GM18508 (cell line): ENCODE results near the gene HOOK1.
"Not testable (repeated sequence)": the region's sequence is repeated elsewhere in the genome, so short reads cannot be mapped to it uniquely, and the experiment has no call there.

Source experiments
- ATAC-seq: cut with Tn5 transposase; IDR thresholded peaks from one replicate; pipeline ENCODE4 v1.9.1; 2021; ENCODE audit warnings: moderate number of reproducible peaks; ENCODE audit not compliant: insufficient read depth, unreplicated experiment

The HOOK1 gene

DNA sequence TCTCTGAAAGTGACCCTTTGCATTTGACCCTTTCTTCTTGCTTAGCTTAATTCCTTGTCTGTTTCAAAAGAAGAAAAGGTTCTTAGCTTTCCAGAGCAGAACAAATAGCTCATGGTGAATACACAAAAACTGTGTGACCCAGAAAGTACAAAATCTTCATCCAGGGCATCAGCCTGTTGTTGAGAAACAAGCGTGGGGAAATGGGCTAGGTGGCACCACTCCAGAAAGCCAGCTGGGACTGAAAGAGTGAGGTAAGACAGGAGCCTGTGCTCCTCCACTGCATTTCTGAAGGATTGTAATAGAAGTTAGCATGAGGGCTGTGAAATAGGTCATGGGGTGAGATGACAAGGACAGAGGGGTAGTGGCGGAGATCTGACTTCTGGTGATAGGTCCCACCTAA lies 66.0 kb downstream of the HOOK1 start:
- no peak for ATAC-seq

DNA sequence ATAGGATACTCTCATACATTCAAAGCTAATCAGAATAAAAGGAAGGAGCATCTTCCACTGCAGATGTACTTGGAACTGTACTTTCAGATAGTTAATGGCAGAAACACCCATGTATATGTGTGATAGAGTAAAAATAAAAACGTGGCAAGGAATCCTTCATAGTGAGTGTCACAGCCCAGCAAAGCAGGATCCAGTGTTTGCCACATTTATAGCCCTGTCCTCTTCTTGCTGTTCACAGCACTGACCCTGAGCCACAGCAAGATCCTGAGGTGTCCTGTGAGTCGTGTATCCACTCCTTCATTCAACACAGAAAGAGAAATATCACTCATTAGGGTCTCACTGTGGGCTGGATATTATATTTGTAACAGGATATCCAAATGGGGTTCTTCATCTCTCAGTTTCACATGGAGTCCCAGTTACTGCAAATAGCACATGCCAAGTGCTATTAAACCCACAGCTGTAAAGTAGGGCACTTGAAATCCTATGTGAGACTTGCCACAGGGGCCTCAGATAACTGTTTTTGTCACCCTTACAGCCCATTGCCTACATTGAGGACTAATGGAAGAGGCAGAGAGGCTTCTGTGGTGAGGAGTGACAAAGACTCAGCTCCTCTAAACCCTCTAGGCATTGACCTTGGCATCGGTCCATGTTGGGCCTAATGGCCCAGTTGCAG lies 70.5 kb downstream of the HOOK1 start:
- ATAC-seq = no peak

DNA sequence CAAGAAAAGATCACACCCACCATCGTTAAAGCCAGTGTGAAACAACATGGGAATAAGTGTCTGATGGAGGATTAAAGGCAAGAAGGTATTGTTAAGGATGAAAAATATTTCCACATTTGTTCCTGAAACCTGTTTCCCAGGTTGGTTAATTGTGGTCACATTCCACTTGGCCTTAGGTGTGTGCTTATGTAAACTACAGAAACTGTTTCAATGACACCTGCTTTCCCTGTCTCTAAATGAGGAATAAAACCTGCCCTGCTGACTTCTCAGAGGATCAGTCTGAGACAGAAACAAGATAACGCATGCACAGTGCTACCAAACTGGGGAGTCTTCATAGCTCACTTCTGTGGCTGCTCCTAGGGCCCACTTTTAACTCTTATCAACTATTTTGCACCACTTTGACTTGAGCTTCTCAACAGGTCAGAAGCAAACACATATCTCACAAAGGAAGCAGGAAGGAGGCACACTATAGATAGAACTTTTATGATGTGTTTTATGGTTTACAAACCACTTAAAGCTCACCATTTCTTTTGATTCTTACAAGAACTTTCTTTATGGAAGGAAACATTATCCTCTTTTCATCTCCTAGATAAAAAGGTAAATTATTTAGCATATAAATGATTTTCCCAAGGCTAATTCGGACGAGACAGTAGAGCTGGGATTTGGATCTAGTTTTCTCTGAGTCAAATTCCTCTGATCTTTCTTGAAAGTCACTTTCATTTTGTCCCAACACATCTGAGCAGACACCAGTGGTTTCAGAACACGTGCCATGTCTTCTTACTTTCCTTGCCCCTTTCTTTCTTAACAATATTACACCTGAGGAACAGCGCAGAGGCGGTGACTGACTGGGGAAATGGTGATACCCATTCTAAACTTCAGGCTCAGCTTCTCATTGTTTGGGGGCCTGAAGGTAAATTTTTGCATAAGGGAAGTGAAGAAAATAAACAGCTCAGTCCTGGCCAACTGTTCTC lies 78.4 kb downstream of the HOOK1 start:
- no peak for ATAC-seq

DNA sequence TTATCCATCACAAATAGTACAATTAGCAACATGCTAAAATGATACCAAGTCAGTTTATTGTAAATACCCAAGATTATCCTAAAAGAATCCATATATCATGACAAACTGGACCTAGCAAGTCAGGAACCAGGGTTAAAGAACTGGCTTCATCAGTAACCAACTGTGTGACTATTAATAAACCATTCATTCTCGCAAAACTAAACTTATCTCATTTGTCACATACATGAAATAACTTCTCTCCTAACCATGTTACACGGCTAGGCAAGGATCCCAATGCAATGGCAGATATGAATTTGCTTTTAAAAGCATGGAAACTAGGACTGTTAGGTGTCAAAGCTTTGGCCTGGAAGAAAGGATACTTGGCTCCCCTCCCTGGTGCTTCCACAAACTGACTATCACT lies 82.4 kb downstream of the HOOK1 start:
- ATAC-seq = no peak

DNA sequence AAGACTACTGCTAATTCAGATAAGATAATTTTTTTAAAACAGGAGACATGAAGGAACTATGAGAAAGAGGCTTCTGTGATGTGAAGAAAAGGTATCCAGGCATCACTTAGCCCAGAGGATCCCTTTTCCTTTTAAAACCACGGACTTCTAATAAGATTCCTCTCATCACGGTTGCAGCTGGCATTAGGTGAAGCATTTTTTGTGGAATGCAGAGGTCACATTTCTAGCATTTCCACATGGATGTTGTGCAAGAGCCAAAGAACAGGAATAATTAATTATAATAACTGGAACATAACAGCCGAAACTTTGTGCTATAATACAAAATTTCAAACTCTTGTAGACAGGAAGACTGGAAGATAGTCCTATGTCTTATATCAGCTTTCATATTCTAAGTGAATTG lies 84.2 kb downstream of the HOOK1 start:
- ATAC-seq = no peak

DNA sequence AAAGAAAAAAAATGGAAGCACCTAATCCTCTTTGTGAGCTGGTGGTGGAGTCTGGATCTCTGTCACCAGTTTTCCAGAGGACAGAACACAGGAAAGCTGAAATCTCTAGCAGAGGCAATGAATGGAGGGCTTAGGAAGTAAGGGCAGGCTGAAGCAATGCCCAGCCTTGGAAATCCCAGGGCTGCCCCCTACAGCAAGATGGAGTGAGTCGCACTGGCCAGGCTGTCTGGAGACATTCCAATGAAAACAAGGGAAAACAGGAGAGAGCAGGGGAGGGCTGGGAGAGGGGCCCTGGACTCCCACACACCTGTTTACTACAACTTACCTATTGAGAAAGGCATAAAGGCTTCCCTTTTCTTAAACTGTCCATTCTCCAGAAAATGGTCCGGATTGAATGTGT lies 85.9 kb downstream of the HOOK1 start:
- no peak for ATAC-seq

DNA sequence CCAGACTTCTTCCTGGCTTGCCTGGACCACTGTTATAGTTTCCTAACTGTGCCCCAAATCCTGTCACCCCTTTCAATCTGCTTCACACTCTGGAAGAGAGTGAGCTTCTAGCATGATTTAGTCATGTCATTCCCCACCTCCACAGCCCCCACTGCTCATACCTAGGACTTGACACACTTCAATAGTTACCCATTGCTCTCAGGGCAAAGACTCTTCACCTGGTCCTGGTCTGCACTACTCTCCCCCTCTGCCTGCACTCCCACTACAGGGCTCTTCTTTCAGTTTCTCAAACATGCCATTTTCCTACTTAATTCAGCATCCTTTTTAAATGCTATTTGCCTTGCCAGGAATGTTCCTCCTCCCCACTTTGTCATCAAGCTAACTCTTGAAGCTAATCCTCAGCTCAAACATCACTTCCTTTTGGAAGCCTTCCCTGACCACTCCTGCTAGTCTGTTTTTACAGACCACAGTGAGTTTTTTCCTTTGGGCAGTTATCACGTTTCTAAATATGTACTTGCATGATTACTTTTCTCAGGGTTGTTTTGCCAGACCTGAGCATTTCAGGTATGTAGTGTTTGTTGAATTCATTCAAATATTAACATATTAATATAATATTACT lies 87.1 kb downstream of the HOOK1 start:
- no peak for ATAC-seq

DNA sequence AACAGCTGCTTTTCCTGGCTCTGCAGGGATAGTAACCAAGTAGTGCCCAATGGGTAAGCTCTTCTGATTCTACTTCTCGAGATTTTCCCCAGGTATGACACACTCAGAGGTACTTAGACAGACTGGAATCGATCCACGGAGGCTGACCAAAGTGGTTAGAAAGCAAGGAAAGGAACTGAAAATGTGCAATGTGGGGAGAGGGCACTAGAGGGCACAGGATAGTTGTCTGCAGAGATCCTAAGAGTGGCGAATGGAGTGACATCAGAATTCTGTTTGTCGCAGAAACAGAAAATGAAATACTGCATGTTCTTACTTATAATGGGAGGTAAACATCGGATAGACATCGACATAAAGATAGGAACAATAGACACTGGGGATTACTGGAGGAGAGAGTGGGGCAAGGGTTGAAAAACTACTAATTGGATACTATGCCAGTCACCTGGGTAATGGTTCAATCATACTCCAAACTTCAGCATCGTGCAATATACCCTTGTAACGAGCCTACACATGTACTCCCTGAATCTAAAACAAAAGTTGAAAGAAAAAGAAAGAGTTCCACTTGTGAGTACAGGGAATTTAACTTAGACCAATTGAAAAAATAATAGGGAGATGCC lies 88.5 kb downstream of the HOOK1 start:
- ATAC-seq = peak; percentile 78

DNA sequence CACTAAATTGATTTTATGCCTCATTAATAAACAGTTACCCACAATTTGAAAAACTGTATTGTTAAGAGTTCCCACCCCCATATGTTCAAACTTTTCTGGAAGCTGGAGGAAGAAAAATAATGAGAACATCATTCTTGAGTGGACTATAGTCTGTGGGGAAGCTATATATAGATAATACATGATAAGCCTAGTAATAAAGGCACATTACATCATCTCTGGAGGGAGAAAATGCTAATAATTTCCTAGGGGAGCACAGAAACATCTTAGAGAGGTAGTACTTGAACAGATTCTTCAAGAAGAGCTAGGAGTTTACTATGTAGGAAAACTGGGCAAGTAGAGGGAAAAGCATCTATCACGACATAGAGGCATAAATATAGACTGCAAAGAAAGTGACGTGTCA lies 92.2 kb downstream of the HOOK1 start:
- no peak for ATAC-seq

DNA sequence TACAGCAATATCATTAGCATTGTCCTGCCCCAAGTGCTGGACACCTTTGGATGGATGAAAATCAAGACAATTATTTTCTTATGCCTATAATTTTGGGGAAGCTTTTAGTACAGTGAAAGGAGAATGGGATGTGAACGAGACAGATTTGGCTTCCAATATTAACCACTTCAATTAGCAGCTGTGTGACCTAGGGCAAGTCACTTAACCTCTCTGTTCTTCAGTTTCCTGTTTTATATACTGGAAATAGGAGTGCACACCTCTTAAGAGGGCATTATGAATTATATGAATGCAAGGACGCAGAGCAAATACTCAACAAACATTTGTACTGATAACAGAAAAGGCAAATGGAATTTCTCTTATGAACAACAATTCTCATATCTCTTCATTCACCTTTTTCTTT lies 93.3 kb downstream of the HOOK1 start:
- ATAC-seq = no peak

DNA sequence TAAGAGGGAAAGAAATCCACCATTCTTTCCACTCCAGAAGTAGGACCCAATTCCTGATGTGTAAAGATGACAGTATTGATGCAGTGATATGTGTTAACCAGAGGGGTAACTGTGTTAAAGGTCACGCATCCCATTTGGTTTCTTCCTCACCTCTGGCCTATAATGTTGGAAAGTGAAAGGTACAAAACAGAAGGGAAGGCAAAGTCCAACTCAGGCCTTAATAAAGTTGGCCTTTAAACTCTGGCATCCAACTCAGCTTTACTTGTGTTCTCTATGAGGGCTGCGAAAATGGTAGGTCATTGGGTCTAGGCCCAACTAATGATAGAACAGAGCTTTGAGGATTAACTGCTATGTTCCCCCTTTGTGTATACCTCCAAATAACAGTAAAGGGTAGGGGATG lies 93.9 kb downstream of the HOOK1 start:
- no peak for ATAC-seq

DNA sequence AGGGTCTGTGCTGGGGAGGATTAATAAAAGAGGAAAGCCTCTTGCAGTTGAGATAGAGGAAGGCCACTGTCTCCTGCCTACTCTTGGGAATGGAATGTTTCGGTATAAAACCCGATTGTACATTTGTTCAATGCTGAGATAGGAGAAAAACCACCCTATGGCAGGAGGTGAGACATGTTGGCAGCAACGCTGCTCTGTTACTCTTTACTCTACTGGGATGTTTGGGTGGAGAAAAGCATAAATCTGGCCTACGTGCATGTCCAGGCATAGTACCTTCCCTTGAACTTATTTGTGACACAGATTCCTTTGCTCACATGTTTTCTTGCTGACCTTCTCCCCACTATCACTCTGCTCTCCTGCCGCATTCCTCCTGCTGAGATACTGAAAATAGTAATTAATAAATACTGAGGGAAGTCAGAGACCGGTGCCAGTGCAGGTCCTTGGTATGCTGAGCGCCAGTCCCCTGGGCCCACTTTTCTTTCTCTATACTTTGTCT lies 100.1 kb downstream of the HOOK1 start:
- ATAC-seq = not testable (repeated sequence)

DNA sequence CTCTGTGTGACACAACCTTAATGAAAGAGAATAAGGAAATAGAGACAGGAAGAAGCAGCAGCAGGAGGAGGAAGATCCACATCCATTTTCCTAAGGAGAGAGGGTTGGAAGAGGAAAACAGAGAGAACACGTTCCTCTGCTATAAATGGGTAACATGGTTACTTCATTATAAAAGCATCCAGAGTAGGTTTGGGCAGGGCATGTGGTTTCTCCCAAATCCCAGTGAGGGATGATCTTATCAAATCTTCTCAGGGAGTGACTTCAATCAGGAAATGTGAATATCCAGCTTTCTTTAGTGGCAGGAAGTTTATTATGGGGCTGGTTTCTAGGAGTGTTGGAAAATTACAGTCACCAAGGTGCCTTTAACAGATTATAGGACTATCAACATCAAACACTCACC lies 100.8 kb downstream of the HOOK1 start:
- ATAC-seq = no peak

DNA sequence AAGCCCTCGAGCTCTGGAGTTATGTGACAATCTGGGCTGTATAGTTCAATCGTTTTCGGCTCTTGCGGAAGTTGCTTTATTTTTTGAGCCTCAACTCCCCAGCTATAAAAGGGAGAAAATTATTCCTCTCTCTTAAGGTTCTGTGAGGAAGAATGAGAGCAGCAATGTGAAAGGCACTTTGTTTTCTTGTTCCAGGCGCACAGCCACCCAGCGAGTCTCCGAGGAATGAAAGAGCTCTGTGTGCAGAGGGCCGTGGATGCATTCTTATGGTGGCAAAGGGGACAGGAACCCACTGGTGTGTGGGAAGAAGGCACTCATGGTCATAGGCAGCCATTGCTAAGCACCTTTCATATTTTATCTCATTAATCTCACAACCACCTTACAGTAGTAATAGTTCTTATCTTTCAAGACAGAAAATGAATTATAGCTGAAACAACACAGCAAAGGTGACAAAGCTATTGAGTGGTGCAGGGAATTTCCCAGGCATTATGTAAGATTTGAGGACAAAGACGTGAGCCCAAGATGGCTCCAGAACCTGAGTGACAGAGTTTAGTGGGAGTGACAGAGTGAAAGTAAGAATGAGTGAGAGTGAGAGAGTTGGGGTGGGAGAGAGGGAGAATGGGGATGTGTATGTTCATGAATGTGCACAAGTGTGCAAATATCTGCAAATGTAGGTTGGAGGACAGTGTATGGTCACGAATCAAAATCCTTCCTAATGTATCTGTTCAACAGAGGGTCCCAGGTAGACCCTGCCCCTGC lies 102.5 kb downstream of the HOOK1 start:
- no peak for ATAC-seq

DNA sequence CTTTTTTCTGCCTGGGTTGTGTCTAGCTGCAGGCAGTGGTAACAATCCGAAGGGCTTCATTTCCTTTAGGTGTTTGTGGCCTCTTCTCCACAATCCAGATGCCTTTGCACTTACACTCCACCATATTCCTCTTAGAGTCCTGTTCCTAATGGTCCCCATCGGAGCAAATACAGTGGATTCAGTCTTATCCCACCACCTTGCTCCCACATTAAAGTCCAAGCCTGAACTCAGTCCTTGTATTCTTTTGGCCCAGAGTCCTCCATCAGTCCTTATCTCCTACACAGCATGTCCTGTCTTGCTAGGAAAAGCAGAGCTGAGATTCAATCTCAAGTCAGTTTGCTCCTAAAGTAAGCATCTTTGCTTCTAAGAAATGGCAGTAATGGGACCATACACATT lies 103.0 kb downstream of the HOOK1 start:
- no peak for ATAC-seq

DNA sequence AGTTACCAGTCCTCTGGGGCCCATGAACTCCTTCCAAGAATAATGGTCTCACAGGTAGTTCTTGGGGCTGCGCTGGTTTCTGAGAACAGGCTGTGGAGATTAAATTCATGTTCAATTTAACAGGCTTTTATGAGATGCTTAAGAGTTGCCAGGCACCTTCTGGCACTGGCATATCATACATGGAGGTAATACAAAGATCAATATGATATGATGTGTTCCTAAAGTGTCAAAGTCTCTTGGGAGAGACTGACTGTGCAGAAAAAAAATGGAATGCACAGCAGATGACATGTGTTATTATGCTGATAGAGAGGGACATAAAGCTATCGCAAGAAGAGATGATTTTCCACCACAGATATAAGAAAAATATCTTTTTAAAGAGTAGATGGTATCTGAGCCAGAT lies 105.0 kb downstream of the HOOK1 start:
- no peak for ATAC-seq

DNA sequence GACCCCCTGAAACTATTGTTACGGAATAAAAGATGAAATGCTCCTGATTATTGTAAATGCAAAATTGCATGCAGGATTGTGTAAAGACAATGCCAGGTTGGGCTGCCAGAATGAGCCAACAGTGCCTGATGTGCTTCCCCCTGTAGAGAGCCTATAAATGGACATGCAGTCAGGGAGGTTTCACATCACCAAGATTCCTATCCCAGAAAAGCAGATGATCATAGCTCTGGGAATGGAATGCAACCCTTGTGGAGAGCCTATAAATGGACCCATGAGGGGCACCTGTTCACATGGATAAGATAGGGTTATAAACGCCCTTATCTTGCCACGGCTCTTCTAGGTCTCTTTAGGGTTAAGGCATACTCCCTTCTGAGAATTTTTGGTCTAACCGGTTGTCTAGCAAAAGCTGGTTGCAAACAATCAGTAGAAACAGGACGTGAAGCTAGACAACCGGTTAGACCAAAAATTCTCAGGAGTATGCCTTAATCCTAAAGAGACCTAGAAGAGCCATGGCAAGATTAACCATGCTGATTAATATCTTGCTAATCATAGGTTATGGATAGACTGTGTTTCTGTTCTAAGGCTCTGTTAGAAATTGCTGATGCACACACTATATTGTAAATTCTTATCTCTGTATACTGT lies 106.6 kb downstream of the HOOK1 start:
- ATAC-seq = not testable (repeated sequence)

DNA sequence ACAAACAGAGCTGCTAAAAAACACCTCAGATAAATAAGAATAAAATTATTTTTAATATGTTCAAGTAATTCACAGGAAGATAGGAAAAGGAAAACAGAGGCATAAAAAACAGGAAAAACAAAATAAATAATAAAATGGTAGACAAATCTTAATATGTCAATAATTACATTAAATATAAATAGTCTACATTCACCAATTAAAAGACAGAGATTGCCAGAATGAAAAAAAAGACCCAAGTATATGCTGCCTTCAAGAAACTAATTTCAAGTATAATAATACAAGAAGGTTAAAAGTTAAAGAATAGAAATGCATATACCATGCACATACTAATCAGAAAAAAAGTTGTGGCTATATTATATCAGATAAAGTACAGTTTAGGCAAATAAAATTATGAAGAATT lies 109.9 kb downstream of the HOOK1 start:
- no peak for ATAC-seq
